DOHH2 (cell line): ENCODE results near the gene ARID4B.

Source experiments
- EZH2phosphoT487 ChIP-seq: fragments of 200-600 bp; sonication (generic); IDR thresholded peaks from 2 replicates; pipeline ENCODE4 v1.6.1; 2017; ENCODE audit warnings: borderline replicate concordance, mild to moderate bottlenecking, antibody characterized with exemption, low read length, moderate library complexity, mixed read lengths
- TF ChIP-seq, protein P1 (sequence below): fragments of 200-600 bp; sonication (generic); IDR thresholded peaks from one replicate; pipeline ENCODE4 v1.5.1; 2014; ENCODE audit warnings: antibody characterized with exemption, mild to moderate bottlenecking, low read depth, low read length; ENCODE audit not compliant: poor library complexity, severe bottlenecking

DNA sequence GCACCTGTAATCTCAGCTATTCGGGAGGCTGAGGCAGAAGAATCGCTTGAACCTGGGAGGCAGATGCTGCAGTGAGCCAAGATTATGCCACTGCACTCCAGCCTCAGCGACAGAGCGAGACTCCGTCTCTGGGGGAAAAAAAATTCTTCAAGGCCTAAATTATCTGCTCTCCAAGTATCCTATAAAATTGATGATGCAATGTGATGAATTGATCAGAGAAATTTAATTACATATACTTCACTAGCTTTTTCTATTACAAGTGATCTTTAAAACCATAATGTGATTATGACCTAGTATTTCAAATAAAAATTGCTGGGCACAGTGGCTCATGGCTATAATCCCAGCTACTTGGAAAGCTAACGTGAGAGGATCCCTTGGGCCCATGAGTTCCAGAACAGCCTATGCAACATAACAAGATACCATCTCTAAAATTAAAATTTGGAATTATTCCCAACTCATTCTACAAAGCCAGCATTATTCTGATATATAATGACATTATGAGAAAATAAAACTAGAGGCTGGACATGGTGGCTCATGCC is 43.7 kb downstream of the ARID4B start:
- TF ChIP-seq, protein P1, sequence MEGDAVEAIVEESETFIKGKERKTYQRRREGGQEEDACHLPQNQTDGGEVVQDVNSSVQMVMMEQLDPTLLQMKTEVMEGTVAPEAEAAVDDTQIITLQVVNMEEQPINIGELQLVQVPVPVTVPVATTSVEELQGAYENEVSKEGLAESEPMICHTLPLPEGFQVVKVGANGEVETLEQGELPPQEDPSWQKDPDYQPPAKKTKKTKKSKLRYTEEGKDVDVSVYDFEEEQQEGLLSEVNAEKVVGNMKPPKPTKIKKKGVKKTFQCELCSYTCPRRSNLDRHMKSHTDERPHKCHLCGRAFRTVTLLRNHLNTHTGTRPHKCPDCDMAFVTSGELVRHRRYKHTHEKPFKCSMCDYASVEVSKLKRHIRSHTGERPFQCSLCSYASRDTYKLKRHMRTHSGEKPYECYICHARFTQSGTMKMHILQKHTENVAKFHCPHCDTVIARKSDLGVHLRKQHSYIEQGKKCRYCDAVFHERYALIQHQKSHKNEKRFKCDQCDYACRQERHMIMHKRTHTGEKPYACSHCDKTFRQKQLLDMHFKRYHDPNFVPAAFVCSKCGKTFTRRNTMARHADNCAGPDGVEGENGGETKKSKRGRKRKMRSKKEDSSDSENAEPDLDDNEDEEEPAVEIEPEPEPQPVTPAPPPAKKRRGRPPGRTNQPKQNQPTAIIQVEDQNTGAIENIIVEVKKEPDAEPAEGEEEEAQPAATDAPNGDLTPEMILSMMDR, result no peak
- TF ChIP-seq EZH2phosphoT487, result no peak
